SK-N-MC (cell line): ENCODE results near the gene ITIH1.

ENCODE experiments used
- EZH2 ChIP-seq: fragments of 200-600 bp; sonication (generic); IDR thresholded peaks from one replicate; pipeline ENCODE4 v1.6.1; 2017; ENCODE audit warnings: antibody characterized with exemption
- POLR2AphosphoS5 ChIP-seq: IDR thresholded peaks from 2 replicates; pipeline ENCODE4 v1.6.1; 2012; ENCODE audit warnings: mild to moderate bottlenecking, low read depth, low read length, borderline replicate concordance

- TF ChIP-seq EZH2 (no peak), POLR2AphosphoS5 (no peak)
Observed at GRCh38 chr3:52731590-52731989, 45.8 kb upstream of the ITIH1 start.
